HG03103 (cell line): ENCODE measurements around the gene NPY1R.

Experiments used
- ATAC-seq: cut with Tn5 transposase; IDR thresholded peaks from one replicate; pipeline ENCODE4 v1.9.1; 2021; ENCODE audit warnings: low read depth; ENCODE audit not compliant: unreplicated experiment

The NPY1R gene

DNA sequence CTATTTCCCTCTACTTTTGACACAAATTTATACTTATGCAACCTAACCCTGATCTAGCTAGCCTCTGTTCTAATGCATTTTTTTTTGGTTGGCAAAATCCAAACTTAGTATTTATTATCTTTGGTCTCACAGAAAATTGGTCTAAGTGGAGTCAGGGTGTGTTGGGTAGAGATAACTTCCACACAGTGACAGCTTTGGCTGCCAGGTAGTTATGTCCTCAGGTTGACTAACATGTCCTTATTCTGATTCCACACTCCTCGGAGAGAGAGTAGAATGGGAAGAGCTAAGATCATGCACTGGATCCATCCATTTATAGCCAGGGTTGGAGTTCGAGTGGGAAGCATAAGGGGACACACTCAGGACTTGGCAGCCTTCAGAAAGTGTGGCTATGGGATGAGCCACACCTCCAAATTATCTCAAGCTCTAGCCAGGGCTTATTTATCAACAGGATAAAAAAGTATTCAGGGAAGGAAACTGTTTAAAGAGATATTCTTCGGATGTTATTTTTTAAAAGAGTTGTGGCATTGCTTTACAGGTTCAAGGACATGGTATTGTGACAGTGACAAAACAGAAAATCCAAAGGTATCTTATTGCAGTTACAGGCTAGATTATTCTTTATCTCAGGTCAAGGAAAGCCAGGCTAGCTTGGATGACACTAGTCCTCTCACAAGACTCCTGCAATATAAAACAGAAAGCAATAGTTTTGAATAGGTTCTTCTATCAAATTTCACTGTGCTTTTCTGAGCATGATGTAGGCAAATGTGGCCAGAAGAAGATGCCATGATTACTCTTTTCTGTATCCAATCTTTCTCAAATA, 51.5 kb downstream of the NPY1R start:
- no peak for ATAC-seq

DNA sequence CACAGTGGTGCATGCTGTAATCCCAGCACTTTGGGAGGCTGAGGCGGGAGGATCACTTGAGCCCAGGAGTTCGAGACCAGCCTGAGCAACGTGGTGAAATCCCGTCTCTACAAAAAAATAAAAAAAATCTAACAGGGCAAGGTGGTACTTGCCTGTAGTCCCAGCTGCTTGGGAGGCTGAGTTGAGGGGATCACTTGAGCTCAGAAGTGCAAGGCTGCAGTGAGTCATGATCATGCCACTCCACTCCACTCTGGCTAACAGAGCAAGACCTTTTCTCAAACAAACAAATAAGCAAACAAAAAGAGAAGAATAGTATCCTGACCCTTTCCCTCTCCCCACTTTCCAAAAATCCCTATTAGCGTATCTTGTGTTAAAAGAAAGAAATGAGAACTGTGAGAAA, 52.7 kb downstream of the NPY1R start:
- ATAC-seq = no peak

DNA sequence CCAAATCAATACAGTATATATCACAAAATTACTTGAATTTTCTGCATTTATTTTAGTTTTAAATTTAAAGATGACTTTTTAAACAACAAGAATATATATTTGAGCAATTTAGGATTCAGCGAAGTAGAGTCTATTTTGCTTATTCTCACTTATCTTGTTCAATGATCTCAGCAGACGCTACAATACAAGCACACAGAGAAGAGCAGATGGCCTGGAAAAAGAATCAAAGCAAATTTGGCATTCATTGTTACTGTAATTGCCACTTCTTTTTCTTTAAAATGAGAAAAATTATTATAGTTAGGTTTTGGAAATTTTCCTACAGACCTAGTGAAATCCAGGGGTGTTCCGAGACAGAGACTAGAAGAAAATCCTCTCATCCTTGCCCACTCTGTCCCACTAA, 57.5 kb downstream of the NPY1R start:
- no peak for ATAC-seq
